Measurements from ENCODE around the gene CHCHD10. TPM values are rescaled to one million over a fixed set of nuclear protein-coding genes. Genes with fewer than 3 reads are reported as not detected.

CHCHD10 gene
- total RNA-seq, 1 donor from 2014 or later: 68.8 TPM

- POLR2A ChIA-PET: interaction anchor here (0.7 to 1.1 kb wide), 2 partner anchors 9 to 57 kb away, joined by 3 to 5 read pairs; partner anchors contain the start of gene MMP11
- H3K4me3 Mint-ChIP-seq: no peak overlapping the region
- intact Hi-C loops (cut with micrococcal nuclease): no loop called here
- DNase-seq (no peak), ATAC-seq (ENCODE audit: low read depth) (no peak)
- CTCF ChIA-PET: no interaction called here
- H3K9me3 Mint-ChIP-seq: no peaks in the 10 kb centered on the region
- peaks cover 4% of the 10 kb centered on the region for H3K36me3 Mint-ChIP-seq (ENCODE audit: low read depth)
- no peak overlapping the region for H3K27ac Mint-ChIP-seq
- no peaks in the 10 kb centered on the region for H3K27me3 Mint-ChIP-seq
- TF ChIP-seq CTCF (IDR thresholded peaks at IDR 0.05): no peak
- H3K4me1 Mint-ChIP-seq: peaks cover 5% of the 10 kb centered on the region
Measured at GRCh38 chr22:23781065-23781464, 13.3 kb upstream of the CHCHD10 start.

- TF ChIP-seq CTCF (IDR thresholded peaks at IDR 0.05): no peak
- DNase-seq: no peak
- Mint-ChIP-seq H3K27me3 (no peaks in the 10 kb centered on the region), H3K4me1 (peaks cover 5% of the 10 kb centered on the region), H3K4me3 (no peak overlapping the region), H3K36me3 (ENCODE audit: low read depth) (peaks cover 4% of the 10 kb centered on the region), H3K9me3 (no peaks in the 10 kb centered on the region), H3K27ac (no peak overlapping the region)
- intact Hi-C loops (cut with micrococcal nuclease): no loop called here
- CTCF ChIA-PET: no interaction called here
- ATAC-seq (ENCODE audit: low read depth): no peak
- POLR2A ChIA-PET: no interaction called here
Measured at GRCh38 chr22:23780146-23780748, 12.5 kb upstream of the CHCHD10 start.

GRCh38 chr22:23779731-23780130 is 12.0 kb upstream of the CHCHD10 start:
- POLR2A ChIA-PET: no interaction called here
- Mint-ChIP-seq H3K4me3 (no peak overlapping the region), H3K27me3 (no peaks in the 10 kb centered on the region), H3K4me1 (peaks cover 7% of the 10 kb centered on the region), H3K9me3 (no peaks in the 10 kb centered on the region), H3K27ac (no peak overlapping the region), H3K36me3 (ENCODE audit: low read depth) (peaks cover 4% of the 10 kb centered on the region)
- intact Hi-C loops (cut with micrococcal nuclease): no loop called here
- no peak for TF ChIP-seq CTCF (IDR thresholded peaks at IDR 0.05)
- CTCF ChIA-PET: no interaction called here
- no peak for ATAC-seq (ENCODE audit: low read depth)
- DNase-seq: no peak

GRCh38 chr22:23779083-23779482 is 11.3 kb upstream of the CHCHD10 start:
- Mint-ChIP-seq H3K9me3 (no peaks in the 10 kb centered on the region), H3K4me3 (no peak overlapping the region), H3K36me3 (ENCODE audit: low read depth) (peaks cover 4% of the 10 kb centered on the region), H3K27ac (no peak overlapping the region), H3K27me3 (no peaks in the 10 kb centered on the region), H3K4me1 (peaks cover 4% of the 10 kb centered on the region)
- ChIA-PET CTCF (no interaction called here), POLR2A (interaction anchor here (0.6 kb wide), 1 partner anchor 30 kb away, joined by 6 read pairs; no protein-coding TSS in a partner anchor)
- DNase-seq (no peak), ATAC-seq (ENCODE audit: low read depth) (no peak)
- TF ChIP-seq CTCF (IDR thresholded peaks at IDR 0.05): no peak
- intact Hi-C loops (cut with micrococcal nuclease): no loop called here

GRCh38 chr22:23778577-23778900 is 10.8 kb upstream of the CHCHD10 start:
- Mint-ChIP-seq H3K36me3 (ENCODE audit: low read depth) (peaks cover 4% of the 10 kb centered on the region), H3K4me3 (no peak overlapping the region), H3K27ac (no peak overlapping the region), H3K27me3 (no peaks in the 10 kb centered on the region), H3K9me3 (no peaks in the 10 kb centered on the region), H3K4me1 (peaks cover 6% of the 10 kb centered on the region)
- DNase-seq: no peak
- no peak for ATAC-seq (ENCODE audit: low read depth)
- ChIA-PET CTCF (no interaction called here), POLR2A (interaction anchor here (2.2 kb wide), 1 partner anchor 8 kb away, joined by 6 read pairs; the partner anchor contains the start of gene SMARCB1)
- intact Hi-C loops (cut with micrococcal nuclease): no loop called here
- no peak for TF ChIP-seq CTCF (IDR thresholded peaks at IDR 0.05)
